Measurements from ENCODE around the gene SH3D19. TPM values are rescaled to one million over a fixed set of nuclear protein-coding genes. Genes with fewer than 3 reads are reported as not detected.

Gene SH3D19
- total and polyA plus RNA-seq, 3 donors from 2014 or later = 40.6 to 58.6 (median 49.9) TPM

GRCh38 chr4:151247395-151247794 lies 78.0 kb downstream of the SH3D19 start:
- 93 to 96% methylated on average over 2 of the region's 2 CpGs for WGBS, 2 donors
- no peaks in the 10 kb centered on the region for H3K4me1 ChIP-seq
- intact Hi-C loops (cut with DNase I; ENCODE audit: low total_unique reads) = no loop called here
- no peaks in the 10 kb centered on the region for H3K36me3 ChIP-seq (ENCODE audit: low read depth, missing control alignments)
- no peak for DNase-seq
- no peaks in the 10 kb centered on the region for H3K9me3 ChIP-seq
- H3K27me3 ChIP-seq = no peaks in the 10 kb centered on the region
- H3K27ac ChIP-seq = no peak overlapping the region
- TF ChIP-seq, protein P1, sequence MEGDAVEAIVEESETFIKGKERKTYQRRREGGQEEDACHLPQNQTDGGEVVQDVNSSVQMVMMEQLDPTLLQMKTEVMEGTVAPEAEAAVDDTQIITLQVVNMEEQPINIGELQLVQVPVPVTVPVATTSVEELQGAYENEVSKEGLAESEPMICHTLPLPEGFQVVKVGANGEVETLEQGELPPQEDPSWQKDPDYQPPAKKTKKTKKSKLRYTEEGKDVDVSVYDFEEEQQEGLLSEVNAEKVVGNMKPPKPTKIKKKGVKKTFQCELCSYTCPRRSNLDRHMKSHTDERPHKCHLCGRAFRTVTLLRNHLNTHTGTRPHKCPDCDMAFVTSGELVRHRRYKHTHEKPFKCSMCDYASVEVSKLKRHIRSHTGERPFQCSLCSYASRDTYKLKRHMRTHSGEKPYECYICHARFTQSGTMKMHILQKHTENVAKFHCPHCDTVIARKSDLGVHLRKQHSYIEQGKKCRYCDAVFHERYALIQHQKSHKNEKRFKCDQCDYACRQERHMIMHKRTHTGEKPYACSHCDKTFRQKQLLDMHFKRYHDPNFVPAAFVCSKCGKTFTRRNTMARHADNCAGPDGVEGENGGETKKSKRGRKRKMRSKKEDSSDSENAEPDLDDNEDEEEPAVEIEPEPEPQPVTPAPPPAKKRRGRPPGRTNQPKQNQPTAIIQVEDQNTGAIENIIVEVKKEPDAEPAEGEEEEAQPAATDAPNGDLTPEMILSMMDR (IDR thresholded peaks at IDR 0.05) = no peak
- no peak for TF ChIP-seq POLR2A (IDR thresholded peaks at IDR 0.05)
- H3K4me3 ChIP-seq = no peak overlapping the region

GRCh38 chr4:151246742-151247141 lies 78.7 kb downstream of the SH3D19 start:
- H3K27ac ChIP-seq = no peak overlapping the region
- no peak overlapping the region for H3K4me3 ChIP-seq
- H3K4me1 ChIP-seq = no peaks in the 10 kb centered on the region
- TF ChIP-seq, protein P1 (IDR thresholded peaks at IDR 0.05) = no peak
- TF ChIP-seq POLR2A (IDR thresholded peaks at IDR 0.05) = no peak
- H3K9me3 ChIP-seq = no peaks in the 10 kb centered on the region
- DNase-seq = no peak
- no peaks in the 10 kb centered on the region for H3K27me3 ChIP-seq
- intact Hi-C loops (cut with DNase I; ENCODE audit: low total_unique reads) = no loop called here
- 80 to 84% methylated on average over 2 of the region's 2 CpGs for WGBS, 2 donors
- no peaks in the 10 kb centered on the region for H3K36me3 ChIP-seq (ENCODE audit: low read depth, missing control alignments)

DNA sequence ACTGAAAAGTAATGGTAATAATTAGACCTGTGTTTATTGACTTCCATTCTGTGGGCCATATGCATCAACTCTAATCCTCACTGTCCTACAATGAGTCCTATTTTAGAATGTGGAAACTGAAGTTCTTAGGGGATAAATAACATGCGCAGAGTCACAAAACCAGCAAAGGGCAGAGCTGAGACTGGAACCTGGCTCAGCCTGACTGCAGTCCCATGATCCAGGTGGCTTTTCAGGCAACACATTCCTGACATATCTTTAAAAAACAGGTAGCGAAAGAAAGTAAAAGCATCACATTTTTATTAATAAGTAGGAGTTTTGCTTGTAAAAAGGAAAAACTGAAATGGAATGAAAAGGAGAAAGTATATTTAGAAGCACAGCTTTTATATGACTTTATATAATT lies 83.1 kb downstream of the SH3D19 start:
- 90 to 94% methylated on average over 2 of the region's 2 CpGs for WGBS, 2 donors

DNA sequence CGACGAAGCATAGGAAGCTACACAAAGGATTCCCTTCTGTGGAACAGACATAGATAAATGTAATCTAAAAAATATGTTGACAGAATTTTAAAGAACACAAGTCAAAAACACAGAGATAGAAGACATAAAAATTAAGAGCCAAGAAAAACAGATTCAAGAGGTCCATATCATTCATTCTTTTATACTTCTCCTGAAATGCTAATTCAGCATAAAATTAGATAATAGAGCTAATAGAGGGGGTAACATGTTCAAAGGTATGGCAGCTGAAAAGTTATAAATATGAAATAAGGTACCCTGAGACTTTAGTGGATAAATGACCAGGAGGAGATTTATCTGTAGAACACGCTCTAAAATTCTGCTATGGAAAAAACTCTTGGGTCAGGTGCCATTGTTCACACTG lies 85.8 kb downstream of the SH3D19 start:
- H3K4me3 ChIP-seq = no peak overlapping the region
- no peak for DNase-seq
- intact Hi-C loops (cut with DNase I; ENCODE audit: low total_unique reads) = no loop called here
- H3K9me3 ChIP-seq = no peaks in the 10 kb centered on the region
- no peaks in the 10 kb centered on the region for H3K36me3 ChIP-seq (ENCODE audit: low read depth, missing control alignments)
- WGBS, 2 donors = 87 to 93% methylated on average over 3 of the region's 3 CpGs
- H3K27me3 ChIP-seq = no peaks in the 10 kb centered on the region
- no peak for TF ChIP-seq POLR2A (IDR thresholded peaks at IDR 0.05)
- TF ChIP-seq, protein P1 (IDR thresholded peaks at IDR 0.05) = no peak
- no peak overlapping the region for H3K27ac ChIP-seq
- peaks cover 5% of the 10 kb centered on the region for H3K4me1 ChIP-seq

More for the DNA sequence above, 83.1 kb downstream of the SH3D19 start:
- TF ChIP-seq POLR2A (IDR thresholded peaks at IDR 0.05) = no peak
- TF ChIP-seq, protein P1 (IDR thresholded peaks at IDR 0.05) = no peak
- Histone ChIP-seq H3K4me3 (no peak overlapping the region), H3K9me3 (no peaks in the 10 kb centered on the region), H3K4me1 (peaks cover 5% of the 10 kb centered on the region), H3K27ac (no peak overlapping the region), H3K27me3 (no peaks in the 10 kb centered on the region), H3K36me3 (ENCODE audit: low read depth, missing control alignments) (no peaks in the 10 kb centered on the region)
- DNase-seq = no peak
- intact Hi-C loops (cut with DNase I; ENCODE audit: low total_unique reads) = no loop called here

- H3K27ac ChIP-seq = no peak overlapping the region
These were observed 86.9 kb downstream of the SH3D19 start for GRCh38 chr4:151238477-151238876.

More at GRCh38 chr4:151238477-151238876, 86.9 kb downstream of the SH3D19 start:
- Histone ChIP-seq H3K9me3 (no peaks in the 10 kb centered on the region), H3K27me3 (no peaks in the 10 kb centered on the region), H3K4me1 (peaks cover 5% of the 10 kb centered on the region), H3K36me3 (ENCODE audit: low read depth, missing control alignments) (no peaks in the 10 kb centered on the region), H3K4me3 (no peak overlapping the region)
- intact Hi-C loops (cut with DNase I; ENCODE audit: low total_unique reads) = no loop called here
- WGBS, 2 donors = 19 to 30% methylated on average over 3 of the region's 3 CpGs
- DNase-seq = no peak
- TF ChIP-seq POLR2A (IDR thresholded peaks at IDR 0.05) = no peak
- TF ChIP-seq, protein P1 (IDR thresholded peaks at IDR 0.05) = no peak

Measured in testis (tissue), 3 donors.